GM12875 (cell line): ENCODE measurements around the gene MGMT.

Experiments used
- H3K4me3 ChIP-seq: one replicate; pipeline ENCODE4 v1.5.1; 2011; ENCODE audit warnings: low read depth, low read length, control low read depth
- TF ChIP-seq, protein P1 (sequence below): IDR thresholded peaks from 2 replicates; pipeline ENCODE4 v1.5.1; 2011; ENCODE audit warnings: low read depth, mild to moderate bottlenecking, control low read depth, inconsistent platforms, low read length, moderate library complexity, borderline replicate concordance; ENCODE audit not compliant: insufficient read depth

Gene MGMT

DNA sequence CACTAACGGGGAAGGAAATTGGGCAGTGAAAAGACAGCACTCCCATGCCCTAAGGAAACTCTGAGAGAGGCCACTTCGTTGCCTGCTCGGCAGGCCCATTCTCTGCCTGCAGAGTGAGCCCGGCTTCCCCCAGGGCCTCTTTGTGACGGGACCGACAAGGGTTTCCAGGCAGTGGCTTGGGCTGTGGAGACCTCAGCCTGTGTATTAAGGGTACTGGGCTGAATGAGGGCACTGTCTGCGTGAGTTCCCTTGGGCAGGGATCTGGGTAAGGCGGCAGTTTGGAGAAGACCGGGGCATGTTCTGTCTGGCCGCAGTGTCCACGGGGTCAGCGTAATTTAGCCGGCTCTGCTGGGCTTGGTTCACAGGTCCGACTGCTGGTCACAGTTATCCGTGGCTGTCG is 237.2 kb downstream of the MGMT start:
- H3K4me3 ChIP-seq, result no peak overlapping the region
- TF ChIP-seq, protein P1, sequence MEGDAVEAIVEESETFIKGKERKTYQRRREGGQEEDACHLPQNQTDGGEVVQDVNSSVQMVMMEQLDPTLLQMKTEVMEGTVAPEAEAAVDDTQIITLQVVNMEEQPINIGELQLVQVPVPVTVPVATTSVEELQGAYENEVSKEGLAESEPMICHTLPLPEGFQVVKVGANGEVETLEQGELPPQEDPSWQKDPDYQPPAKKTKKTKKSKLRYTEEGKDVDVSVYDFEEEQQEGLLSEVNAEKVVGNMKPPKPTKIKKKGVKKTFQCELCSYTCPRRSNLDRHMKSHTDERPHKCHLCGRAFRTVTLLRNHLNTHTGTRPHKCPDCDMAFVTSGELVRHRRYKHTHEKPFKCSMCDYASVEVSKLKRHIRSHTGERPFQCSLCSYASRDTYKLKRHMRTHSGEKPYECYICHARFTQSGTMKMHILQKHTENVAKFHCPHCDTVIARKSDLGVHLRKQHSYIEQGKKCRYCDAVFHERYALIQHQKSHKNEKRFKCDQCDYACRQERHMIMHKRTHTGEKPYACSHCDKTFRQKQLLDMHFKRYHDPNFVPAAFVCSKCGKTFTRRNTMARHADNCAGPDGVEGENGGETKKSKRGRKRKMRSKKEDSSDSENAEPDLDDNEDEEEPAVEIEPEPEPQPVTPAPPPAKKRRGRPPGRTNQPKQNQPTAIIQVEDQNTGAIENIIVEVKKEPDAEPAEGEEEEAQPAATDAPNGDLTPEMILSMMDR, result no peak

DNA sequence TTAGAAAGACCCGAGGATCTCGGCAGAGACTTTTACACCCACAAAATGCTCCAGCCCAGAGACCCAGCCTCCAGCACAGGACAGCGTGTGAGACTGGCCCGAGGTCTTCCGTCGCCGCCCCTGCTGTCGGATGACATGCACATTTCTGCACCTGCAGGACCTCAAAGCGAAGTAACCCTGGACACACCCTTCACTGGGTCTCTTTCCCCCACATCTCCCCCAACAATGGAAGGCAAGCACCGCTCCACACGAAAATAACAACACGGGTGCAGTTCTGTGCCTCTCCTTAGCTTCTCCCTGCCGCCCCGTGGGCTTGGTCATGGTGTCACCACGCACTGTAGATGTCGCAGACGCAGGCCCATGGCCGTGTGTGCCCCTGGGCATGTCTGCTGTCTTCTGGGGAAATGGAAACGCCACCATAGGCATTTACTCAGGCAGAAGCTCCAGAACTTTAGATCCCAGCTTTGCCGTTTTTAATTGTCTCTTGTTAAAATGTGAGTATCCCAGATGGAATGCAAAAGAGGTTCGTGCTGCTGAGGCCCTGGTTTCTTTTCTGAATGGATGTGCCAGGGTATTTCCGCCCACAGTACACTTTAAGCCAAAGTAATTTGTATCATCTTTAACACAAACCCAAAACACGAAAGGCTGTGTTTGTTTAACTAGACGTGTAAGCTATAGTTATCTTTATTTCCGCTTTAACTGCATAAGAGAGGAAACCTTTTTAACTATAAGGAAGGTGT is 237.9 kb downstream of the MGMT start:
- no peak overlapping the region for H3K4me3 ChIP-seq
- TF ChIP-seq, protein P1, result no peak

DNA sequence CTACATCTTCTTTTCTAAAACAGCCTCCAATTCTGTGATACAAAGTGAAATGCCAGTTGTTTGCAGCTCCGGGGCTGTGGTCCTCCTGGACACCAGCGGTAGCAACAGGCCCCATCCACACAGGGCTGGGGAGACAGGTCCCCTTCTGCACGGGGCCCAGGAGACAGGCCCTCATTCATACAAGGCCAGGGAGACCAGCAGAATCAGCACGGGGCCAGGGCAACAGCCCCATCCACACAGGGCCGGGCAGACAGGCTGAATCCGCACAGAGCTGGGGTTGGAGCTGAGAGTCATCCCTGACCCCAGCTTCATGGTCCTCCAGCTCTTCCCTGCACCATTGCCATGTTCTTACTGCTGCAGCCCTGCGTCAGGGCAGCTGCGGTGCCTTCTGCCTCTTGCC is 238.6 kb downstream of the MGMT start:
- no peak overlapping the region for H3K4me3 ChIP-seq
- TF ChIP-seq, protein P1, result no peak

DNA sequence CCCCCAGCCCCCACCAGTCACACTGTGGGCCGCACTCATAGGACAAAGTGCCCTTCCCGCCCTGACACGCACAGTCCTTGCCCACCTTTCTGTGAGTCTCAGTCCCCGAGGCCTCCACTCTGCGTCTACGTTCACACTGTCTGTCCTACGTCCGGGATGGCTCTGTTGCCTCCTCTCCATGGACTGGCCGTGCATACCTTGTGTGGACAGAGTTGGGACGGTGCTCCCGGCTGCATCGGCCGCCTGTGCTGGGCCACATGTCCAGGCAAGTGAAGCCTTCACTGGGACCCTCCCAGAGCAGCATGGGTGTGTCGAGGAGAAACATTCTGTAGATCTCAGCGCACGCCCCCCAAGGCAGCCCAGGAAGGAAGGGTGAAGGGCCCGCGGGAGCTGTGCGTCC is 239.0 kb downstream of the MGMT start:
- TF ChIP-seq, protein P1, result no peak
- H3K4me3 ChIP-seq, result no peak overlapping the region

DNA sequence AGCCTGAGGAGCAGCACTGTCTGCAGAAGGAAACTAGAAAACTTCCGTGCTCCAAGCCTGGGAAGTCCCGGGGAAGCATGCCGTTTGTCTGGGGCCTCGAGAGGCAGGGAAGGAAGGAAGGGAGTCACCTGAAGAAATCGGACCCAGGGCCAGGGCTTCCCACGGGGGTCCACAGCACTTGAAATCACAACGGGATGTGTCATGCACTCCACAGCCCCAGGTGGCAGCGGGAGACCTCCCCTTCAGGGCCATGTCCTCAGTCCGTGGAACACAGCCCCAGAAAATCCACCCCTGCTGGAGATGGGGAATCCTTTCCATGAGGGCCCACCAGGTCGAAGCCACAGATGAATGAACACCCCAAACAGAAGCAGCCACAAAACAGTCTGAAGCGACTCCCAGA is 239.5 kb downstream of the MGMT start:
- TF ChIP-seq, protein P1, result no peak
- H3K4me3 ChIP-seq, result no peak overlapping the region

DNA sequence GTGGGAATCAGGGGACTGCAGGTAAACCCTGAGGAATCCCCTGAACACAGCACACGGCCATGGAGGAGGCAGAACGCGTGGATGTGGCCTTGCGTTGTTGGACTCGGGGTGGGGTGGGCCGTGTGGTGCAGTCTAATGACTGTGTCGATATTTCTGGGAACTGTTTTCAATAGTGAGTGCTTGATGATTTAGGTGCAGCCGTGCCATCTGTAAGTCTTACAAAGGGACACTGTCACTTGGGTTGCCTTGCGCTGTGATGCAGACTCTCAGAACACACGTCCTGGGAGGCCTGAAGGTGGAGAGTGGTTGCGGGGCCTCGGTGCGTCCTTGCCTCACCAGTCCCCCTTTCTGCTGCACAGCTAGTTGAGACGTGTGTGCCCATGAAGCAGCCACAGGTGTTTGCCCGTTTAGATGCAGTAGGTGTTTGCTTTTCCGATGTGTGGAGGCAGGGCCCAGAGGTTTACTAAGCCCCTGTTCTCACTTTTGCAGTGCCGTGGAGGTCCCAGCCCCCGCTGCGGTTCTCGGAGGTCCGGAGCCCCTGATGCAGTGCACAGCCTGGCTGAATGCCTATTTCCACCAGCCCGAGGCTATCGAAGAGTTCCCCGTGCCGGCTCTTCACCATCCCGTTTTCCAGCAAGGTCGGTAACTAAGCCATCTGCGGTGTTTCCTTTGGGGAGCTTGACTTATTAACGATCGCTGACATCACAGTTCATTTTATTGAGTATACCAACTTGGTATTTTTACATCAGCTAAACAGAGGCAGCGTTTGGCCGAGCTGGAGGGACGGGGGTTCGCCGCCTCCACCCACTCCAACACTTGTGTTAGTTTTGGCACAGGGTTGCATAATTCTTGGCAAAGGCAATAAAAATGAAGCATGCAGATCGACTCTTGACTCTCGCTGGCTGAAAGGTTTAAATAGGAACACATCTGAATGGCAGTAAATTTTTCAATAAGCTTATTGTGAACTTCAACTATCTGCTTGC is 240.7 kb downstream of the MGMT start:
- H3K4me3 ChIP-seq, result no peak overlapping the region
- TF ChIP-seq, protein P1, result no peak
